HepG2 (cell line): ENCODE results near the gene MEX3A. TPM values are rescaled to one million over a fixed set of nuclear protein-coding genes. Genes with fewer than 3 reads are reported as not detected.

Experiments used
- AGO1 ChIP-seq: fragments of 200-400 bp; formaldehyde crosslinking; IDR thresholded peaks from 2 replicates; pipeline ENCODE4 v1.6.1; 2017; ENCODE audit warnings: mild to moderate bottlenecking, low read depth, low read length, moderate library complexity; ENCODE audit not compliant: poor library complexity, severe bottlenecking
- BATF2 ChIP-seq: sonication (generic); formaldehyde crosslinking; IDR thresholded peaks from 2 replicates; pipeline ENCODE4 v1.8.0; 2022; ENCODE audit warnings: mild to moderate bottlenecking, missing genetic modification reagents, moderate library complexity
- BORCS8-MEF2B ChIP-seq: sonication (generic); formaldehyde crosslinking; IDR thresholded peaks from 2 replicates; pipeline ENCODE4 v1.8.0; 2022; ENCODE audit warnings: mild to moderate bottlenecking, missing genetic modification reagents
- FOSL2 ChIP-seq: sonication (generic); formaldehyde crosslinking; IDR thresholded peaks from 2 replicates; pipeline ENCODE4 v1.4.0; 2020; ENCODE audit warnings: missing genetic modification reagents
- GMEB1 ChIP-seq: sonication (generic); formaldehyde crosslinking; IDR thresholded peaks from 2 replicates; pipeline ENCODE4 v1.5.1; 2020; ENCODE audit warnings: missing genetic modification reagents, mild to moderate bottlenecking, borderline replicate concordance
- KDM3A ChIP-seq: IDR thresholded peaks from 2 replicates; pipeline ENCODE4 v1.6.1; 2018; ENCODE audit warnings: low read depth, missing compliant biosample characterization
- PAX8 ChIP-seq: sonication (generic); formaldehyde crosslinking; IDR thresholded peaks from 2 replicates; pipeline ENCODE4 v1.8.0; 2022; ENCODE audit warnings: mild to moderate bottlenecking, missing genetic modification reagents, borderline replicate concordance
- PPARG ChIP-seq: conservative IDR thresholded peaks from 2 replicates; pipeline ENCODE4 v1.6.1; 2016; ENCODE audit warnings: missing biosample characterization, missing genetic modification reagents
- PRDM10 ChIP-seq: sonication (generic); formaldehyde crosslinking; IDR thresholded peaks from 2 replicates; pipeline ENCODE4 v1.4.0; 2020; ENCODE audit warnings: low read depth, missing genetic modification reagents
- PRDM15 ChIP-seq: sonication (generic); formaldehyde crosslinking; IDR thresholded peaks from 2 replicates; pipeline ENCODE4 v1.4.0; 2020; ENCODE audit warnings: missing genetic modification reagents
- RORA ChIP-seq: sonication (generic); formaldehyde crosslinking; IDR thresholded peaks from 2 replicates; pipeline ENCODE4 v1.5.0; 2020; ENCODE audit warnings: mild to moderate bottlenecking, missing genetic modification reagents, moderate library complexity
- SPEN ChIP-seq: sonication (generic); formaldehyde crosslinking; IDR thresholded peaks from 2 replicates; pipeline ENCODE4 v1.5.1; 2020; ENCODE audit warnings: low read depth, mild to moderate bottlenecking, missing genetic modification reagents
- YEATS2 ChIP-seq: sonication (generic); formaldehyde crosslinking; IDR thresholded peaks from 2 replicates; pipeline ENCODE4 v1.4.0; 2020; ENCODE audit warnings: missing genetic modification reagents, borderline replicate concordance
- ZBTB42 ChIP-seq: sonication (generic); formaldehyde crosslinking; IDR thresholded peaks from 2 replicates; pipeline ENCODE4 v1.5.0; 2020; ENCODE audit warnings: mild to moderate bottlenecking, missing genetic modification reagents
- ZNF292 ChIP-seq: sonication (generic); formaldehyde crosslinking; IDR thresholded peaks from 2 replicates; pipeline ENCODE4 v1.8.1; 2022; ENCODE audit warnings: mild to moderate bottlenecking, low read depth, missing genetic modification reagents, borderline replicate concordance
- ZNF639 ChIP-seq: conservative IDR thresholded peaks from 2 replicates; pipeline ENCODE4 v1.6.1; 2018; ENCODE audit warnings: missing genetic modification reagents
- ZNF780A ChIP-seq: sonication (generic); formaldehyde crosslinking; IDR thresholded peaks from 2 replicates; pipeline ENCODE4 v1.8.0; 2022; ENCODE audit warnings: mild to moderate bottlenecking, missing genetic modification reagents, moderate library complexity
- polyA plus RNA-seq, 8 experiments: library from polyadenylated mRNA; depleted of rRNA in 3 of 8; stranded (reverse) in 7 of 8; unstranded in 1 of 8; fragments of >200 nt; fragmentation: Illumina TruSeq in 4 of 8; extraction: Trizol in 4 of 8; gene quantifications; 2 replicates each; pipeline versions ENCODE4 v1.2.1 to v1.2.3, GENCODE V29; 2011 to 2016; ENCODE audit warnings: low read depth in 4 of 8, missing spikeins in 1 of 8, mixed read lengths in 1 of 8; ENCODE audit not compliant: insufficient read depth in 1 of 8
- total RNA-seq, 5 experiments: library from RNA; depleted of rRNA; stranded (reverse); fragments of >200 nt; fragmentation: Illumina TruSeq; extraction: Trizol; gene quantifications; 2 replicates each; pipeline ENCODE4 v1.2.3, GENCODE V29; 2016; ENCODE audit warnings: low read depth in 1 of 5

MEX3A gene
- total and polyA plus RNA-seq, 2 of the 13 experiments (the other 11 are each of a cell fraction or from before 2014, with no cell fraction given), result 7.6 to 9.1 TPM

- no peak for TF ChIP-seq PRDM10 (CRISPR knock-in tag)
- TF ChIP-seq PRDM15 (CRISPR knock-in tag), result no peak
- TF ChIP-seq BORCS8-MEF2B (CRISPR knock-in tag), result no peak
- TF ChIP-seq SPEN, result peak; percentile 3; the same call in 1 of the 2 replicates
- TF ChIP-seq YEATS2 (CRISPR knock-in tag), result no peak
- TF ChIP-seq PPARG, result no peak
- no peak for TF ChIP-seq BATF2 (CRISPR knock-in tag)
- no peak for TF ChIP-seq AGO1
- no peak for TF ChIP-seq KDM3A (CRISPR knock-in tag)
- TF ChIP-seq ZNF292 (CRISPR knock-in tag), result no peak
- TF ChIP-seq ZNF780A (CRISPR knock-in tag), result no peak
- TF ChIP-seq ZBTB42 (CRISPR knock-in tag), result no peak
- TF ChIP-seq PAX8 (CRISPR knock-in tag), result no peak
- TF ChIP-seq GMEB1, result no peak
- TF ChIP-seq RORA, result no peak
- no peak for TF ChIP-seq FOSL2 (CRISPR knock-in tag)
- no peak for TF ChIP-seq ZNF639 (CRISPR knock-in tag)
Observed at GRCh38 chr1:156053768-156054499, 28.3 kb downstream of the MEX3A start, which contains the start of gene UBQLN4 (continued).
